K562 (cell line): ENCODE data around the gene S100A2. TPM values are rescaled to one million over a fixed set of nuclear protein-coding genes. Genes with fewer than 3 reads are reported as not detected.

ENCODE experiments used
- ETS2 ChIP-seq: IDR thresholded peaks from 2 replicates; pipeline ENCODE4 v1.6.1; 2016; ENCODE audit warnings: borderline replicate concordance, missing genetic modification characterization, mild to moderate bottlenecking, moderate library complexity, missing compliant biosample characterization; ENCODE audit not compliant: poor library complexity, severe bottlenecking
- HSF4 ChIP-seq: fragments of 250-450 bp; sonication (Bioruptor Pico); IDR thresholded peaks from 2 replicates; pipeline ENCODE4 v2.1.2; 2022; ENCODE audit warnings: mild to moderate bottlenecking, moderate library complexity, borderline replicate concordance
- KAT7 ChIP-seq: sonication (generic); formaldehyde crosslinking; IDR thresholded peaks from 2 replicates; pipeline ENCODE4 v1.8.0; 2022; ENCODE audit warnings: missing genetic modification reagents, mild to moderate bottlenecking, borderline replicate concordance
- KDM1A ChIP-seq, 2 experiments: fragments of 450-650 bp; IDR thresholded peaks; 2 replicates each; pipeline ENCODE4 v1.6.1; 2016; ENCODE audit warnings: mild to moderate bottlenecking in 2 of 2
- RREB1 ChIP-seq: fragments of 250-450 bp; sonication (Bioruptor Pico); IDR thresholded peaks from 2 replicates; pipeline ENCODE4 v1.4.0; 2020
- SNIP1 ChIP-seq: fragments of 450-650 bp; IDR thresholded peaks from 2 replicates; pipeline ENCODE4 v1.7.1; 2017; ENCODE audit warnings: low read depth, mild to moderate bottlenecking
- ZFP30 ChIP-seq: fragments of 250-450 bp; sonication (Bioruptor Pico); IDR thresholded peaks from 2 replicates; pipeline ENCODE4 v1.8.0; 2022; ENCODE audit warnings: moderate library complexity, mild to moderate bottlenecking, inconsistent platforms, borderline replicate concordance
- ZNF318 ChIP-seq, 2 experiments: fragments of 450-650 bp; IDR thresholded peaks; 2 replicates each; pipeline ENCODE4 v1.6.1; 2016; ENCODE audit warnings: mild to moderate bottlenecking in 2 of 2, borderline replicate concordance in 1 of 2, low read depth in 1 of 2, moderate library complexity in 1 of 2
- ZNF75A ChIP-seq: fragments of 450-650 bp; formaldehyde crosslinking; IDR thresholded peaks from 2 replicates; pipeline ENCODE4 v1.4.0; 2020; ENCODE audit warnings: mild to moderate bottlenecking
- ZNF780A ChIP-seq: fragments of 250-450 bp; sonication (Bioruptor Pico); IDR thresholded peaks from 2 replicates; pipeline ENCODE4 v1.5.0; 2021; ENCODE audit warnings: mild to moderate bottlenecking
- polyA plus RNA-seq, 8 experiments: library from polyadenylated mRNA; depleted of rRNA in 4 of 8; stranded (reverse) in 5 of 8; unstranded in 3 of 8; fragments of >200 nt; fragmentation: Nextera tagmentation in 2 of 8; fragmentation: Illumina TruSeq in 1 of 8; extraction: Ambion mirVana in 2 of 8; extraction: Trizol in 1 of 8; gene quantifications; 2 replicates each; pipeline versions ENCODE4 v1.2.1 to v1.2.3, GENCODE V29; 2011 to 2014; ENCODE audit warnings: inconsistent platforms in 1 of 8, missing spikeins in 1 of 8
- total RNA-seq, 7 experiments: library from RNA; depleted of rRNA in 6 of 7; stranded (reverse); fragments of >200 nt in 6 of 7; fragmentation: Illumina TruSeq in 2 of 7; extraction: Trizol in 2 of 7; gene quantifications; 2 replicates each; pipeline versions ENCODE4 v1.2.1 to v1.2.3, GENCODE V29; 2011 to 2021; ENCODE audit warnings: low replicate concordance in 1 of 7

Gene S100A2
- total and polyA plus RNA-seq, 9 of the 15 experiments (the other 6 are each of a cell fraction or from before 2014, with no cell fraction given) = 0.28 to 0.65 (median 0.44) TPM; not detected in 4

- TF ChIP-seq ZNF318 (IDR thresholded peaks at IDR 0.05; ENCODE audit: borderline replicate concordance in 1 of 2, low read depth in 1 of 2) (peak in 1 of 2 experiments; percentile 87; a peak in 2 of 4 replicates), SNIP1 (no peak), KAT7 (CRISPR knock-in tag) (no peak), HSF4 (no peak), ZNF75A (CRISPR knock-in tag) (no peak), RREB1 (no peak), ZNF780A (no peak), ZFP30 (CRISPR knock-in tag) (no peak), ETS2 (tag) (no peak), KDM1A (IDR thresholded peaks at IDR 0.05) (peak in 1 of 2 experiments; percentile 77; a peak in 3 of 4 replicates)
These were observed 1.0 kb upstream of the S100A2 start (continued) for GRCh38 chr1:153566414-153567371.
